ENCODE measurements around the gene TAAR6.

The TAAR6 gene

DNA sequence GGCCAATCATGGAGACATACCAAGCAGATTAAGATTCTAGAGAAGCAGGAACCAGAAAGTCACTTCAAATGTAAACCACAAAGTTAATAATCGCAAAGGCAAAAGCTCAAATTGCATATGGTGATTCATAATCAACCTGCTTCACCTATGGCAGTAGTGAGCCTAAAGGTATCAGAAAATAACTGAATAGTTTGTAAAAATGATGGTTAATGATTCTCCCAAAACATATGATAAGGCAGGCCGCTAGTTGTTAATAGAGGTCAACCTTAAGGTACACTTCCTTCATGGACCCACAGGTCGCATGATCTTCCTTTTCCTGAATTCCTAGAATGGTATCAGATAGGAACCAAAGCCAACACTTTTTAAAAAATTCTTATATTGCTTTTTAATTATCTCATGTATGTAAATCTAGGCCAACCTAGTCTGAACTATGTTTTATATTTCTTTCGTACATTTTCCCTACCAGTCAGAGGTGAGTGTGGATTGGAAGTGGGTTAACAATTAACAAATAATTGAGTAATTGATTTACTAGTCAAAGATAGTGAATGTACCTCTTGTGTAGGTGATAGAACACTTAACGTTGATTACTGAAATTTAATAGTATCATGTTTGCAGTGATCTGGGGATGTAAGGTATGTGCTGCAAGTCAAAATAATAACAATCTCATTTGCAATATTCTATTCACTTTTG lies 37.6 kb downstream of the TAAR6 start:
- Histone ChIP-seq H3K4me3 (replicated peaks; ENCODE audit: insufficient read depth, low read length) (no peak overlapping the region), H3K27me3 (ENCODE audit: insufficient read depth, poor library complexity, severe bottlenecking) (no peaks in the 10 kb centered on the region), H3K27ac (replicated peaks) (no peak overlapping the region)
- no peak for DNase-seq (ENCODE audit: low read depth in 1 of 2, low spot score in 1 of 2)
- TF ChIP-seq POLR2AphosphoS5 (IDR thresholded peaks at IDR 0.05; ENCODE audit: low read depth), result no peak
- TF ChIP-seq CTCF (IDR thresholded peaks at IDR 0.05; ENCODE audit: insufficient read depth, low read length), result no peak
- TF ChIP-seq SPI1 (IDR thresholded peaks at IDR 0.05; ENCODE audit: borderline replicate concordance, low read depth), result no peak
- no peak for TF ChIP-seq REST (IDR thresholded peaks at IDR 0.05; ENCODE audit: insufficient replicate concordance, low read depth)
- TF ChIP-seq GABPA (IDR thresholded peaks at IDR 0.05; ENCODE audit: low read depth), result no peak

DNA sequence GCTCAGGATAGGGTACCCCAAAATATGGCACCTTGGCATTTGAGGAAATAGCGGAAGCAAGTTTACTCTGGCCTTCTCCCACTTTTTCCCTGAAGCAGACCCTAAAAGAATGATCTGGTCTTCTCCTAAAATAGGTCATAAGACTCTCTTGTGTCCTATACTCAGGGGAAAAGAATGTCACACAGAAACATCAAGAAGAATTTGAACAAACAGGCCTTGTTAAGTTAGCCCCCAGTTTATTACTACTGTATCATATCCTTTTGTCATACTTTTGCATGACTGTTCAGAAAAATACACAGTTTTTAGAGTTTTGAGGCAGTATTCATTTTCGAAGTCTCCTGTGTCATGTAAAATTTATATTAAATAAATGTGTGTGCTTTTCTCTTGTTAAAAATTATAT lies 41.5 kb downstream of the TAAR6 start:
- TF ChIP-seq SPI1 (IDR thresholded peaks at IDR 0.05; ENCODE audit: borderline replicate concordance, low read depth), result no peak
- no peak for TF ChIP-seq REST (IDR thresholded peaks at IDR 0.05; ENCODE audit: insufficient replicate concordance, low read depth)
- no peak for TF ChIP-seq GABPA (IDR thresholded peaks at IDR 0.05; ENCODE audit: low read depth)
- TF ChIP-seq POLR2AphosphoS5 (IDR thresholded peaks at IDR 0.05; ENCODE audit: low read depth), result no peak
- TF ChIP-seq CTCF (IDR thresholded peaks at IDR 0.05; ENCODE audit: insufficient read depth, low read length), result no peak
- Histone ChIP-seq H3K27me3 (ENCODE audit: insufficient read depth, poor library complexity, severe bottlenecking) (peaks cover 2% of the 10 kb centered on the region), H3K27ac (replicated peaks) (no peak overlapping the region), H3K4me3 (replicated peaks; ENCODE audit: insufficient read depth, low read length) (no peak overlapping the region)
- no peak for DNase-seq (ENCODE audit: low read depth in 1 of 2, low spot score in 1 of 2)

DNA sequence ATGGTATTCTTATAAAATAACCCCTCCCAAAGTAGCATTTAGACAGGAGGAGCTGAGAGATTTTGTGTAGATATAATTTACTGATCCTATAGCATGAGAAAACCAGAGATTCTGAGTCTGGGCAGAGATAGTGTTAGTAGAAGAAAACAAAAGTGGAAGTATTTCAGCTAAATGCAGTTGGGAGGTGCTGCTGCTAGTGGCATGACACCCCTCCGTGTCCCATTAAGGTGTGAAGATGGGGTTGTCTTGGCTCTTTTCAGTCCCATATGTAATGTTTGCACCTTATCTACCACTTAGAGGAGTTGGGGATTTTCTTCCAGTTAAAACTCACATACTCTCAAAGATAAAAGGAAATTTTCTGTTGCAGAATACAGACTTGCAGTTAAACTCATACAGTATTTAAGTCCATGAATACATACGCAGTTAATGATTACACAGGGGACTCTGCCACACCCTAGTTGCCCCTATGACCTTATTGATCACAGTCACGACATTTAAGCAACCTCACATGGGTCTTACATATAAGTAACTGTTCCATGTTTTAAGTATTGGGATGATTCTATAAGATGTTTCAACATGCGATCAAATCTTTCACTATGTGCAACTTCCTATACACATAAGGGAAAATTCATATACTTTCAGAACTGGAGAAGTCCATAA lies 42.5 kb downstream of the TAAR6 start:
- no peak overlapping the region for H3K4me3 ChIP-seq (replicated peaks; ENCODE audit: insufficient read depth, low read length)
- peaks cover 2% of the 10 kb centered on the region for H3K27me3 ChIP-seq (ENCODE audit: insufficient read depth, poor library complexity, severe bottlenecking)
- TF ChIP-seq CTCF (IDR thresholded peaks at IDR 0.05; ENCODE audit: insufficient read depth, low read length), result no peak
- TF ChIP-seq REST (IDR thresholded peaks at IDR 0.05; ENCODE audit: insufficient replicate concordance, low read depth), result no peak
- no peak for TF ChIP-seq POLR2AphosphoS5 (IDR thresholded peaks at IDR 0.05; ENCODE audit: low read depth)
- no peak for TF ChIP-seq GABPA (IDR thresholded peaks at IDR 0.05; ENCODE audit: low read depth)
- TF ChIP-seq SPI1 (IDR thresholded peaks at IDR 0.05; ENCODE audit: borderline replicate concordance, low read depth), result no peak
- H3K27ac ChIP-seq (replicated peaks), result no peak overlapping the region
- no peak for DNase-seq (ENCODE audit: low read depth in 1 of 2, low spot score in 1 of 2)
